Measurements from ENCODE around the gene RNF26. TPM values are rescaled to one million over a fixed set of nuclear protein-coding genes. Genes with fewer than 3 reads are reported as not detected.

RNF26 gene
- total and polyA plus RNA-seq, 2 experiments from 2014 or later, result 15.8 to 46.9 TPM

- H2AFZ ChIP-seq, result no peak within 1 kb of the TSS
- no peak for TF ChIP-seq CTCF (IDR thresholded peaks at IDR 0.05; ENCODE audit: poor library complexity)
- no peak for TF ChIP-seq EZH2 (IDR thresholded peaks at IDR 0.05; ENCODE audit: borderline replicate concordance)
- TF ChIP-seq EZH2phosphoT487 (IDR thresholded peaks at IDR 0.05; ENCODE audit: low read depth, severe bottlenecking, unreplicated experiment), result no peak
- no peak within 1 kb of the TSS for H3K4me3 ChIP-seq
- peaks cover 13% of the 10 kb centered on the region for H3K27me3 ChIP-seq
- 65% methylated on average over 6 of the region's 6 CpGs for WGBS (ENCODE audit: low lambda C conversion rate, missing lambda C conversion rate)
- no peak within 1 kb of the TSS for H3K4me2 ChIP-seq
- no peak for DNase-seq (ENCODE audit: low spot score)
- H3K9me2 ChIP-seq (replicated peaks; ENCODE audit: insufficient read depth), result no peaks in the 10 kb centered on the region
- H4K20me1 ChIP-seq (ENCODE audit: insufficient read depth, poor library complexity, severe bottlenecking), result no peaks in the 10 kb centered on the region
- no peaks in the 10 kb centered on the region for H3K79me2 ChIP-seq
- H3K36me3 ChIP-seq (replicated peaks; ENCODE audit: insufficient read depth, low read depth), result no peaks in the 10 kb centered on the region
- H3K27ac ChIP-seq, result no peak within 1 kb of the TSS
- no peaks in the 10 kb centered on the region for H3K4me1 ChIP-seq (ENCODE audit: insufficient read depth)
- no peaks in the 10 kb centered on the region for H3K9me3 ChIP-seq (ENCODE audit: low read depth)
These were observed 12.3 kb downstream of the RNF26 start, which contains the start of gene MFRP for GRCh38 chr11:119346605-119347004. Gene MFRP (minus strand): TSS chr11:119346705. CDS start chr11:119346513, 192 bp downstream.

- Histone ChIP-seq H3K9me3 (ENCODE audit: low read depth) (no peaks in the 10 kb centered on the region), H3K9me2 (replicated peaks; ENCODE audit: insufficient read depth) (no peaks in the 10 kb centered on the region), H3K4me2 (no peak overlapping the region), H3K79me2 (no peaks in the 10 kb centered on the region), H3K36me3 (replicated peaks; ENCODE audit: insufficient read depth, low read depth) (no peaks in the 10 kb centered on the region), H2AFZ (no peak overlapping the region), H3K4me1 (ENCODE audit: insufficient read depth) (no peaks in the 10 kb centered on the region), H3K27me3 (peaks cover 13% of the 10 kb centered on the region), H4K20me1 (ENCODE audit: insufficient read depth, poor library complexity, severe bottlenecking) (no peaks in the 10 kb centered on the region), H3K27ac (no peak overlapping the region), H3K4me3 (no peak overlapping the region)
- TF ChIP-seq EZH2 (IDR thresholded peaks at IDR 0.05; ENCODE audit: borderline replicate concordance), result no peak
- TF ChIP-seq EZH2phosphoT487 (IDR thresholded peaks at IDR 0.05; ENCODE audit: low read depth, severe bottlenecking, unreplicated experiment), result no peak
- no peak for TF ChIP-seq CTCF (IDR thresholded peaks at IDR 0.05; ENCODE audit: poor library complexity)
- WGBS (ENCODE audit: low lambda C conversion rate, missing lambda C conversion rate), result 86% methylated on average over 2 of the region's 2 CpGs
- DNase-seq (ENCODE audit: low spot score), result no peak
These were observed 12.9 kb downstream of the RNF26 start for GRCh38 chr11:119347242-119347641.

GRCh38 chr11:119347940-119348605, 13.7 kb downstream of the RNF26 start:
- WGBS (ENCODE audit: low lambda C conversion rate, missing lambda C conversion rate), result 69% methylated on average over 16 of the region's 16 CpGs
- H3K4me2 ChIP-seq, result no peak overlapping the region

More at GRCh38 chr11:119347940-119348605, 13.7 kb downstream of the RNF26 start:
- no peak for TF ChIP-seq EZH2phosphoT487 (IDR thresholded peaks at IDR 0.05; ENCODE audit: low read depth, severe bottlenecking, unreplicated experiment)
- TF ChIP-seq CTCF (IDR thresholded peaks at IDR 0.05; ENCODE audit: poor library complexity), result no peak
- no peak for TF ChIP-seq EZH2 (IDR thresholded peaks at IDR 0.05; ENCODE audit: borderline replicate concordance)
- no peaks in the 10 kb centered on the region for H3K79me2 ChIP-seq
- no peak overlapping the region for H3K4me3 ChIP-seq
- no peak overlapping the region for H3K27ac ChIP-seq
- H4K20me1 ChIP-seq (ENCODE audit: insufficient read depth, poor library complexity, severe bottlenecking), result no peaks in the 10 kb centered on the region
- peaks cover under 1% of the 10 kb centered on the region for H3K4me1 ChIP-seq (ENCODE audit: insufficient read depth)
- H3K9me2 ChIP-seq (replicated peaks; ENCODE audit: insufficient read depth), result no peaks in the 10 kb centered on the region
- H2AFZ ChIP-seq, result no peak overlapping the region
- peaks cover 7% of the 10 kb centered on the region for H3K27me3 ChIP-seq
- DNase-seq (ENCODE audit: low spot score), result no peak
- no peaks in the 10 kb centered on the region for H3K9me3 ChIP-seq (ENCODE audit: low read depth)
- H3K36me3 ChIP-seq (replicated peaks; ENCODE audit: insufficient read depth, low read depth), result no peaks in the 10 kb centered on the region

Data from hepatocyte (in vitro differentiated cells).